ENCODE results near the gene OR52D1.

DNA sequence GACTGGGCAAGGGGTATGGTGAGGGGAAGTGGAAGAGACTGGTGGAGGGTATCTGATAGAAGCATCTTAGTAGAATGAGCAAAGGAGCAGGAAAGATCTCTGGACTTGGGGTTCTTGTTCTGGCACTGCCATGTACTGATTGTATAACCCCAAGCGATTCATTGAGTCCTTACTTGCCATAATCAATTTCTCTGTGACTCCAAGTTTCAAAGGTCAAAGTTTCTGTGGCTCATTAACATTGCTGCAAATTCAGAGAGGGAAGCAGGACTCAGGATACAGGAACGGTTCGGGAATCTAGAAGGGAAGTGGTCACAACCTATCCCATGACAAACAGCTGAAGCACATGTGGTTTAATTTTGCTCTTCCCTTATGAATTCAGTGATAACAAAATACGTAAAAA is 39.1 kb upstream of the OR52D1 start:
- TF ChIP-seq, protein P1, sequence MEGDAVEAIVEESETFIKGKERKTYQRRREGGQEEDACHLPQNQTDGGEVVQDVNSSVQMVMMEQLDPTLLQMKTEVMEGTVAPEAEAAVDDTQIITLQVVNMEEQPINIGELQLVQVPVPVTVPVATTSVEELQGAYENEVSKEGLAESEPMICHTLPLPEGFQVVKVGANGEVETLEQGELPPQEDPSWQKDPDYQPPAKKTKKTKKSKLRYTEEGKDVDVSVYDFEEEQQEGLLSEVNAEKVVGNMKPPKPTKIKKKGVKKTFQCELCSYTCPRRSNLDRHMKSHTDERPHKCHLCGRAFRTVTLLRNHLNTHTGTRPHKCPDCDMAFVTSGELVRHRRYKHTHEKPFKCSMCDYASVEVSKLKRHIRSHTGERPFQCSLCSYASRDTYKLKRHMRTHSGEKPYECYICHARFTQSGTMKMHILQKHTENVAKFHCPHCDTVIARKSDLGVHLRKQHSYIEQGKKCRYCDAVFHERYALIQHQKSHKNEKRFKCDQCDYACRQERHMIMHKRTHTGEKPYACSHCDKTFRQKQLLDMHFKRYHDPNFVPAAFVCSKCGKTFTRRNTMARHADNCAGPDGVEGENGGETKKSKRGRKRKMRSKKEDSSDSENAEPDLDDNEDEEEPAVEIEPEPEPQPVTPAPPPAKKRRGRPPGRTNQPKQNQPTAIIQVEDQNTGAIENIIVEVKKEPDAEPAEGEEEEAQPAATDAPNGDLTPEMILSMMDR (IDR thresholded peaks at IDR 0.05) = no peak
- no peak for TF ChIP-seq POLR2A (IDR thresholded peaks at IDR 0.05)
